ENCODE data around the gene AKAP9. TPM values are rescaled to one million over a fixed set of nuclear protein-coding genes. Genes with fewer than 3 reads are reported as not detected.

The AKAP9 gene
- total RNA-seq, 2 donors from 2014 or later: 70.0 to 93.9 TPM

GRCh38 chr7:92115821-92116220, 175.2 kb downstream of the AKAP9 start:
- intact Hi-C loops (cut with DNase I): no loop called here
- no peak overlapping the region for H3K27ac ChIP-seq
- no peaks in the 10 kb centered on the region for H3K9me3 ChIP-seq
- TF ChIP-seq POLR2A (IDR thresholded peaks at IDR 0.05): no peak
- no peak overlapping the region for H3K4me3 ChIP-seq
- WGBS, 2 donors: 91% methylated on average over 5 of the region's 5 CpGs
- DNase-seq: no peak
- H3K27me3 ChIP-seq: no peaks in the 10 kb centered on the region
- no peak for ATAC-seq
- H3K36me3 ChIP-seq (replicated peaks in 1 of 2; ENCODE audit: insufficient read depth in 1 of 2, low read depth in 2 of 2): peaks cover 0 to 3% of the 10 kb centered on the region in 2 donors
- H3K4me1 ChIP-seq: peaks cover 7% of the 10 kb centered on the region

- WGBS, 2 donors: 36 to 44% methylated on average over 3 of the region's 3 CpGs
- peaks cover 7% of the 10 kb centered on the region for H3K4me1 ChIP-seq
- H3K36me3 ChIP-seq (replicated peaks in 1 of 2; ENCODE audit: insufficient read depth in 1 of 2, low read depth in 2 of 2): peaks cover 0 to 3% of the 10 kb centered on the region in 2 donors
- DNase-seq (no peak), ATAC-seq (peak; percentile 55)
- no peak overlapping the region for H3K4me3 ChIP-seq
- H3K27ac ChIP-seq: no peak overlapping the region
- TF ChIP-seq POLR2A (IDR thresholded peaks at IDR 0.05) (no peak), CTCF (IDR thresholded peaks at IDR 0.05) (no peak)
- intact Hi-C loops (cut with DNase I): no loop called here
- no peaks in the 10 kb centered on the region for H3K27me3 ChIP-seq
- no peaks in the 10 kb centered on the region for H3K9me3 ChIP-seq
These were observed 176.3 kb downstream of the AKAP9 start for GRCh38 chr7:92116949-92117348.

- TF ChIP-seq POLR2A (IDR thresholded peaks at IDR 0.05) (no peak), CTCF (IDR thresholded peaks at IDR 0.05) (no peak)
- DNase-seq (no peak), ATAC-seq (no peak)
- Histone ChIP-seq H3K4me3 (no peak overlapping the region), H3K27ac (no peak overlapping the region), H3K27me3 (no peaks in the 10 kb centered on the region), H3K9me3 (no peaks in the 10 kb centered on the region), H3K4me1 (peaks cover 7% of the 10 kb centered on the region), H3K36me3 (replicated peaks in 1 of 2; ENCODE audit: insufficient read depth in 1 of 2, low read depth in 2 of 2) (peaks cover 0 to 9% of the 10 kb centered on the region in 2 donors)
- 88% methylated on average over 1 of the region's 1 CpG for WGBS, 2 donors
- intact Hi-C loops (cut with DNase I): no loop called here
These were observed 178.6 kb downstream of the AKAP9 start for GRCh38 chr7:92119213-92119759.

GRCh38 chr7:92121681-92122080, 181.0 kb downstream of the AKAP9 start:
- intact Hi-C loops (cut with DNase I): no loop called here
- no peak for ATAC-seq

GRCh38 chr7:92131093-92131492, 190.4 kb downstream of the AKAP9 start:
- Histone ChIP-seq H3K9me3 (no peaks in the 10 kb centered on the region), H3K4me1 (peaks cover 24% of the 10 kb centered on the region), H3K27ac (no peak overlapping the region), H3K4me3 (no peak overlapping the region), H3K36me3 (replicated peaks in 1 of 2; ENCODE audit: insufficient read depth in 1 of 2, low read depth in 2 of 2) (peaks cover 0 to 3% of the 10 kb centered on the region in 2 donors), H3K27me3 (no peaks in the 10 kb centered on the region)
- ATAC-seq: no peak
- intact Hi-C loops (cut with DNase I): no loop called here
- no peak for DNase-seq
- TF ChIP-seq CTCF (IDR thresholded peaks at IDR 0.05) (no peak), POLR2A (IDR thresholded peaks at IDR 0.05) (no peak)
- 87 to 88% methylated on average over 5 of the region's 5 CpGs for WGBS, 2 donors

More at GRCh38 chr7:92121681-92122080, 181.0 kb downstream of the AKAP9 start:
- TF ChIP-seq CTCF (IDR thresholded peaks at IDR 0.05): no peak
- TF ChIP-seq POLR2A (IDR thresholded peaks at IDR 0.05): no peak
- Histone ChIP-seq H3K27me3 (no peaks in the 10 kb centered on the region), H3K4me3 (no peak overlapping the region), H3K9me3 (no peaks in the 10 kb centered on the region), H3K36me3 (replicated peaks in 1 of 2; ENCODE audit: insufficient read depth in 1 of 2, low read depth in 2 of 2) (peaks cover 0 to 12% of the 10 kb centered on the region in 2 donors), H3K27ac (no peak overlapping the region), H3K4me1 (peaks cover 7% of the 10 kb centered on the region)
- no peak for DNase-seq

All from body of pancreas (tissue), 4 donors.